Nephron (organoid): ENCODE data around the gene NT5DC4.

Experiments
- H3K27ac Mint-ChIP-seq, 3 experiments: 2 replicates each; pipeline ENCODE4 v1.8.0; 2020; ENCODE audit warnings: mixed read lengths in 3 of 3, mild to moderate bottlenecking in 2 of 3, moderate library complexity in 1 of 3
- H3K27me3 Mint-ChIP-seq: 2 replicates; pipeline ENCODE4 v1.8.0; 2021; ENCODE audit warnings: low read depth, mild to moderate bottlenecking, moderate library complexity, mixed read lengths
- H3K36me3 Mint-ChIP-seq: 2 replicates; pipeline ENCODE4 v1.8.0; 2020; ENCODE audit warnings: low read depth, mixed read lengths
- H3K4me1 Mint-ChIP-seq: 2 replicates; pipeline ENCODE4 v1.8.0; 2020; ENCODE audit warnings: mixed read lengths
- H3K4me3 Mint-ChIP-seq, 3 experiments: 2 replicates each; pipeline ENCODE4 v1.8.0; 2020; ENCODE audit warnings: mild to moderate bottlenecking in 3 of 3, mixed read lengths in 3 of 3, moderate library complexity in 2 of 3
- H3K9me3 Mint-ChIP-seq: 2 replicates; pipeline ENCODE4 v1.8.0; 2020; ENCODE audit warnings: mixed read lengths
- CTCF ChIP-seq, 3 experiments: fragments of 200-600 bp; sonication (generic); IDR thresholded peaks; one replicate each; pipeline ENCODE4 v1.5.0; 2021; ENCODE audit warnings: antibody characterized with exemption in 3 of 3; ENCODE audit not compliant: unreplicated experiment in 3 of 3

The NT5DC4 gene

GRCh38 chr2:112693596-112693995, 27.2 kb upstream of the NT5DC4 start:
- peaks cover 12% of the 10 kb centered on the region for H3K27me3 Mint-ChIP-seq
- no peak for TF ChIP-seq CTCF (IDR thresholded peaks at IDR 0.05; ENCODE audit: unreplicated experiment in 3 of 3)
- H3K36me3 Mint-ChIP-seq, result no peaks in the 10 kb centered on the region
- H3K27ac Mint-ChIP-seq, result no peak overlapping the region
- peaks cover 6% of the 10 kb centered on the region for H3K4me1 Mint-ChIP-seq
- H3K4me3 Mint-ChIP-seq, result no peak overlapping the region
- no peaks in the 10 kb centered on the region for H3K9me3 Mint-ChIP-seq

- Mint-ChIP-seq H3K4me1 (peaks cover 6% of the 10 kb centered on the region), H3K36me3 (no peaks in the 10 kb centered on the region), H3K27ac (no peak overlapping the region), H3K4me3 (no peak overlapping the region), H3K27me3 (peaks cover 9% of the 10 kb centered on the region), H3K9me3 (no peaks in the 10 kb centered on the region)
- no peak for TF ChIP-seq CTCF (IDR thresholded peaks at IDR 0.05; ENCODE audit: unreplicated experiment in 3 of 3)
These were observed 26.6 kb upstream of the NT5DC4 start for GRCh38 chr2:112694182-112694581.

- no peaks in the 10 kb centered on the region for H3K36me3 Mint-ChIP-seq
- no peak overlapping the region for H3K27ac Mint-ChIP-seq
- peaks cover 7% of the 10 kb centered on the region for H3K27me3 Mint-ChIP-seq
- no peaks in the 10 kb centered on the region for H3K9me3 Mint-ChIP-seq
- no peak overlapping the region for H3K4me3 Mint-ChIP-seq
- no peak for TF ChIP-seq CTCF (IDR thresholded peaks at IDR 0.05; ENCODE audit: unreplicated experiment in 3 of 3)
- H3K4me1 Mint-ChIP-seq, result peaks cover 7% of the 10 kb centered on the region
These were observed 21.8 kb upstream of the NT5DC4 start for GRCh38 chr2:112698834-112699515.

GRCh38 chr2:112699984-112700667, 20.7 kb upstream of the NT5DC4 start:
- Mint-ChIP-seq H3K27me3 (peaks cover 7% of the 10 kb centered on the region), H3K4me1 (peaks cover 7% of the 10 kb centered on the region), H3K36me3 (no peaks in the 10 kb centered on the region), H3K4me3 (no peak overlapping the region), H3K9me3 (no peaks in the 10 kb centered on the region), H3K27ac (no peak overlapping the region)
- no peak for TF ChIP-seq CTCF (IDR thresholded peaks at IDR 0.05; ENCODE audit: unreplicated experiment in 3 of 3)

- no peak overlapping the region for H3K27ac Mint-ChIP-seq
- no peaks in the 10 kb centered on the region for H3K36me3 Mint-ChIP-seq
These were observed 19.8 kb upstream of the NT5DC4 start for GRCh38 chr2:112701052-112701451.

More at GRCh38 chr2:112701052-112701451, 19.8 kb upstream of the NT5DC4 start:
- Mint-ChIP-seq H3K4me3 (no peak overlapping the region), H3K27me3 (peaks cover 7% of the 10 kb centered on the region), H3K9me3 (no peaks in the 10 kb centered on the region), H3K4me1 (peaks cover 7% of the 10 kb centered on the region)
- no peak for TF ChIP-seq CTCF (IDR thresholded peaks at IDR 0.05; ENCODE audit: unreplicated experiment in 3 of 3)
